HG02870 (cell line): ENCODE measurements around the gene BRD4.

Experiments
- ATAC-seq: cut with Tn5 transposase; IDR thresholded peaks from one replicate; pipeline ENCODE4 v1.9.1; 2021; ENCODE audit warnings: mild to moderate bottlenecking, moderate library complexity; ENCODE audit not compliant: unreplicated experiment

BRD4 gene

DNA sequence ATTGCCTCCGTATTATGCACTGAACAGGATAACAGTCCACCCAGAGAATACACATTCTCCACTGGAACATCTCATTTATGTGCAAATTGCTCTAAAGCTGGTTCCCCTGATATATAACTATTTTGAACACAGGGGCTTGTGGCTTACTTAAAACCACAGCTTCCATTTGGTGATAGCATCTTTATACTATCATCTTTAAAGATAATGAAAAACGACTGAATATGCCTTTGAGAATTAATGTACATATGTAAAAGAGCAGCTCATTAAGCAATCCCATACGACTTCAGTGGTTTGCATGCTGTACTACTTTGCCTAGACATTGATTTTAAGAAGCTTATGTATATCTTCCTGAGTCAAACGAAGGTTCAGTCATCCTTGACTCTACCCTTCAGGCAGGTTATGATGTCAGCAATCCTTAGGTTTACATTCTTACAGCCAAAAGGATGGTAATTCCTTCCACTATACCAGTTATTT is 40.8 kb downstream of the BRD4 start:
- no peak for ATAC-seq

DNA sequence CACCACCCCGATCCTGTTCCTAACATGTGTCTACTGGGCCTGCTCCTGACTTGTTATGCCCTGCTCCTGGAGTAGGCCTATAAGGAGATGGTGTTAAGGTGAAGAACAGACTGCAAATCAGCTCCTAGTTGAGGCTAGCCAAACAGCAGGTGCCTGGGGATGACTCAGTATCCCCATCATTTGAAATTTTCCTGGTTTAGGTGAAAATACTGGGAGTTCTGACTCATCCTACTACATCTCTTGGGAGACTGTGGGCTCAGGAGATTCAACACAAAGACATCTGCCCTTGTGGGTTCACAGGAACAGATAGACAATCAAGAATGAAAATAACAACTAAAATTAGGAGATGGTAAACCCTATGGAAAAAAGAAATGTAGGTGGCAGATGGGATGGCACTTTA is 41.2 kb downstream of the BRD4 start:
- ATAC-seq = no peak

DNA sequence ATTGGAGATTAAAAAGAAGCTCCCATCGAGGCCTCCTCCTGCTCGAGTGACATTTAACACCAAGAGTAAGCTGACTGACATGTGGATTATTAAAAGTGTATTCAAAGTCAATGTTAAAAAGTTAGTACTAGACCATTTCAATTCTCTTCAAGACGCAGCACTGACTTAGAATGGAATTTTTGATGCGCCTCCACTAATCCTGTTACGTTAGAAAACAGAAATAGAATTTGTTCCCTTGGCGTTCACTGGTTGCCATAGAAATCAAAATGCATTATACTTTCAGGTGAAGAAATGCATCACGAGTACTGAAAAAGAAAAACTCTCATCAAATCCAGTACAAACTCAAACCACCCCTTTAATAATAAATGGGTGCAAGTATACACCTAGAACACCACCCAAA is 42.2 kb downstream of the BRD4 start:
- no peak for ATAC-seq

DNA sequence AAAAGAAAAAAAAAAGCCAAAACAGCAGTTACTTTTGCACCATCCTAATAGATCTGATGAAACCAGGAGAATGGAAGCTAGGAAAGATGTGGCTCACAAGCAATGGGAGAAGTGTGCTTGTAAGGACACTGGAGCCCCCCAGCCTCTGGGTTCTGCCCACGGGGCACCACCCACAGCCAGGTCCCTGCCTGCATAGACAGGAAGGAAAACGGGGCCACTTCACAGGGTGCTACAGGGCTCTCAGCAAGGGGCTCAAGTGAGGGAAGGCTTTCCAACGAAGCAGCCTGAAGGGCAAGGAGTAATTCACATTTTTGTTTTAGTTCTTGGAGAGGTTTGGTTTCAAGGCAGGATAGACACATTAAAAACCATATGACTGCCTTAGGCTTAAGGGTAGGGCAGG is 42.7 kb downstream of the BRD4 start:
- no peak for ATAC-seq

DNA sequence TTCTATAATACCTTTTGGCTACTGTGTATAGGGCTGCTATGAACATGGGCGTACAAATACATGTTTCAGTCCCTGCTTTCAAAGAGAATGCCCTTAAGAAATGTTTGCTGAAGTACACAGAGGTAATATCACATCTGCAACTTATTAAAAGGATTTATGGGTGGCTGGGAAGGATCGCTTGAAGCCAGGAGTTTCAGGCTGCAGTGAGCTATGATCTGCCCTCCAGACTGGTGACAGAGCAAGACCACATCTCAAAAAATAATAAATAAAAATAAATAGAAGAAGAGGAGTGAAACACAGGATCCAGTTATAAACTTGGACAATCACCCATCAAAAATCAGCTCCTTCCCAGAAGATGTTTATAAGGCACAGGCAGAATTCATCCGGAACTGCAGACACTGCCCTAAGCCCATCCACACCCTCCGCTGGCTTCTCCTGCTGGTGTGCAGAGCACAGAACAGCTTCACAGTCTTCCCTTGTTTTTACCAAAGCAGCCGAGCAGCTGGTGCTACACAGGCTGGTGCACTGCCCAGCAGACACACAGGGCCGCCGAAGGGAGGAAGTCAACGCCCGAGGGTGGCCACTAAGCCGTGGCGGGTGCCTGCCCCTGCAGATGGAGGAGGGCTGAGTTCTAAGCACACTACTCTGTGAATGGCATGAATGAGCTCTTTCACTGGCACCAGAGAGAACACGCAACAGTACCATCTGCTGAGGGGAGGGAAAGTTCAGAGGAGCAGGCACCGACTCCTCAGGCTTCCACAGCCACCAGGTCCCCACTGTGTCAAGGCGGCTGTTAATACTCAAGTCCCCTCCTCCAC is 44.0 kb downstream of the BRD4 start:
- no peak for ATAC-seq

DNA sequence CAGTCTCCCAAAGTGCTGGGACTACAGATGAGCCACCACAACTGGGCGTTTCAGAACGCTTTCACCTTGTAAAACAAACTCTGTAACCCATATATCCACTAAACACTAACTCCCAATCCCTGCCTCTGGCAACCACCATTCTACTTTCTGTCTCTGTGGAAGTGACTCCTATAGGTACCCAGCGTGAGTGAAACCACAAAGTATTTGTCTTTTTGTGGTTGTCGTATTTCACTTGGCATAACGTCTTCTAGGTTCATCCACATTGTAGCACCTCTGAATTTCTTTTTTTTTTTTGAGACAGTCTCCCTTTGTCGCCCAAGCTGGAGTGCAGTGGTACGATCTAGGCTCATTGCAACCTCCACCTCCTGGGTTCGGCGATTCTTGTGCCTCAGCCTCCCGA is 44.8 kb downstream of the BRD4 start:
- ATAC-seq = no peak

DNA sequence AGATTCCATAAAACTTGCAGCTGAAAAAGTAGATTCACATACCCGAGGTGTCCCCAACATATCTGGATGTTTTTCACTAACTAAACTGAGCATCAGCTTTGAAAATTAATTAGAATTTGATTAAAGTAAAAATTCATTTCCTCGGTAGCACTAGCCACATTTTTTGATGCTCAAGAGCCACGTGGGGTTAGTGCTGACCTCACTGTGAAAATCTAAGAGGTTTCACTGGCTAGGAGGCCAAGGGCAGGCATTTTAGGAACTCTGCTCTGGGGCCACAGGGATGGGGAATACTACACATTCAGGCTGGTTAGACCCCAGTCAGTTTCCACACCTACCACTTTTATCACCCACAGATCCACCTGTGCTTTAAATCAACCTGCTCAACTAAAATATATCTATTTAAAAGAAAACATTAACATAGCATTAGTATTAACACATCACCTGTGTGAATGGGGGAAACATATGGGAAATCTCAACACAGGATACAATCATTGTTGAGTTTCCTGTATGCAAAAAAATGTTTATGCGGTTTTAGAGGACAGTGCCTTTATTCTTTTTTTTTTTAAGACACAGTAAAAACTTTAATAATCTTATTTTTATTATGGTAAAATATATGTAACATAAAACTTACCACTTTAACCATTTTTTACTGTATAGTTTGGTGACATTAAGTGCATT is 45.5 kb downstream of the BRD4 start:
- no peak for ATAC-seq

DNA sequence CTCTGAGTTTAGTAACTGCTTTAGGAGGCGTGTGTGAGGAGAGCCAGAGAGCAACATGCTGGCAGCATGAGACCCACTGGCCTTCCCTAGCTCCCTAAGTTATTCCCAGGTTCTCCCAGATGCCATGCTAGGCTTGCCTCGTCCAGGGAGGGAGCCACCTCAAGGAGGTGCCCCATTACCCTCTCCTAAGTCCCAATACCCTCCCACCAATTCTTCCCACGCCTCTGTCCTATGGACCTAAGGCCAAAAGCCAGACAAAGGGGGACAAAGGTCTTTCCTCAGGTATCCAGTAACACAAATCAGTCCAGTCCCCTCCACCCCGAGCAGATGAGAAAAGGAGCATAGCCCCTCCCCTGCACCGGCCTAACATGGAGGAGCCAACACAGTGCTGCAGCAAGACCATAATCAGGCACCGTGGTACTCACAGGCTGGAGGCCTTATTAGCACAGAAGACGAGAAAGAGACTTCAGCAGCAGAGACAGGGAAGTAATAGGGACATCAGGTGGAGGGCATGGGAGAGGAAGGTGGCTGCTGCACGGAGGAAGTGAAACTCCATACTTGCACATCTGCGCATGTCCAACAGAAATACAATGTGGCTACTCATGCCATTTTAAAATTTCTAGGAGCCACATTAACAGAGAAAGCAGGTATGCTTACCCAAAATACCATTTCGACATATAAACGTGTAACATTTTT is 46.3 kb downstream of the BRD4 start:
- ATAC-seq = no peak

DNA sequence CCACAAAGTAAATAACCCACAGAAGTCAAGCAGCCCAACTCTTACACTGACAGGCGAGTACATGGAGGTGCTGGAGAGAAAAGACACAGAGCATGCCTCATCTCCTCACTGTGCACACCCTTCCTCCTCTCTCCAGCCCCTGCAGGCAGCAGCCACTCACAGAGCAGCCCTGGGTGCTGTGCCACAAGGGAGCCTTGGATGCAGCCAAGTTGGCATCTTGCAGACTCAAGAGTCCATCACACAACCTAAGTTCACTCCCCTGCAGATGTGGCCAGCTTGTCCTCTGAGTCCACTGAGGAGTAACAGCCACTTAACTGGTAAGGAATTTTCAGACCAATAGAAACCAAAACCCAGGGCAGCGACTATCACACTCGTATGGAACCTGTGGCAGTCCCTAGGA is 47.4 kb downstream of the BRD4 start:
- ATAC-seq = no peak

DNA sequence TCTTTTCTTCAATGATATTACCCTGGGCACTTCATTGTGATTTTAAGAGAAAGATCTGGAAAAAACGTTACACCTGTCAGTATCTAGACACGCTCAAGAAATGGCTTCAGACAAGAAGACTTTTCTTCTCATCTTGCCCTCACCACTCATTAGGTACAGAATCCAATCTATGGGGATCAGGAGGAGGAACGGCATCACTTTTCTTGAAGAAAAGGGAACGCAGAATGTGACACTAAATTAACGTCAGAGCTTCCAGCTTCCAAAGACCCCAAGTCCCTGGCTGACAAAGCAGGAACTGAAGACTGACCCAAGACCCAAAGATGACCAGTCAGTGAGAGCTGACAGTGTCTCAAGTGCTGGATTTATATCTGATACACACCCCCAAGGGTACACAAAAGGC is 48.2 kb downstream of the BRD4 start:
- ATAC-seq = no peak

DNA sequence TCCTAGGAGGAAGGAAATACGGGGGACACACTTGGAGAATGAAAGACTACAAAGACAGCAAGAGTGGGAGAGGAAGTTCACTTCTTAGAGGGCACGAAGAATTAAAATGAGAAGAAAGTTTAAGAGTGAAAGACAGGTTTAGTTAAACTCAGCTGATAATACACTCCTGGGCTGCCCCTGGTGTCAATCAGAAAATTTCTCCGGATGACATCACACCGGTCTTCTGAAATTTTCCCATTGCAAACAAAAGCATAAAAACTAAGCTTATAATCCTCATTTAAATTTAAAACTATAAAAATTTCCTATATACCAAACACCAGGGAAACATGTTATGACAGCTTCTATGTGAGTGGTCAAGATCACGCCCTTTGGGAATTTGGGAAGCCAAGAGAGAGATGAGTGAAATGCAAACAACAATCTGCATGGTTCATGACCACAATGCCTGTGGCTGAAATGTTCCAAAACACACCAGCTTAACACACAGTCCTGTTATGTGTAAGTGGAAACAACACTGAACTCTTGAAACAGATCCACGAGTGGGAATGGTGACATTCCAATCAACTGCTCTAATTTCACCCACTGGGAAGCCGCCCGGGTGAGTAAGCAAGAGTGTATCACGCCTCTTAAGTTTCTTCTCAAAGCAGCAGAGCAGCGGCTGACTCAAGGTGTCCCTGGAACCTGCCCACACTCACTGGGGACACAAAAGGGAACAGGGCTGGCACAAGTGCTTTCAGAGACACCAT is 49.0 kb downstream of the BRD4 start:
- no peak for ATAC-seq

DNA sequence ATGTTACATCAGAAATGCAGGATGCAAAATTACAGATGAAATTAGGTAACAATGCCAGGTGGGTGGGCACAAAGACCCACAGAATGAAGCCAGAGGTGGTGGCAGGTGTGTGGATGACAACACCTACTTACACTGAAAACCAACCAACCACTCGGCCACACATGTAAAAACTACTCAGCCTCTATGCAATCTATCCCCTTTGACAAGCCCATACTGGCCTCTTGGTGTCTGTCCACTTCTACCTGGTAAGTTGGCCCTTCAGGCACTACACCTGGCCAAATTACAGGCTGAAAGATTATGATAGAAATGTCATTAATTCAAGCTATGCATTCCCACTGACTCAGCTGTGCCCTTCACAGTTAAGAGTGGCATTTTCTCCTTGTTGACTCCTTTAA is 50.0 kb downstream of the BRD4 start:
- no peak for ATAC-seq

DNA sequence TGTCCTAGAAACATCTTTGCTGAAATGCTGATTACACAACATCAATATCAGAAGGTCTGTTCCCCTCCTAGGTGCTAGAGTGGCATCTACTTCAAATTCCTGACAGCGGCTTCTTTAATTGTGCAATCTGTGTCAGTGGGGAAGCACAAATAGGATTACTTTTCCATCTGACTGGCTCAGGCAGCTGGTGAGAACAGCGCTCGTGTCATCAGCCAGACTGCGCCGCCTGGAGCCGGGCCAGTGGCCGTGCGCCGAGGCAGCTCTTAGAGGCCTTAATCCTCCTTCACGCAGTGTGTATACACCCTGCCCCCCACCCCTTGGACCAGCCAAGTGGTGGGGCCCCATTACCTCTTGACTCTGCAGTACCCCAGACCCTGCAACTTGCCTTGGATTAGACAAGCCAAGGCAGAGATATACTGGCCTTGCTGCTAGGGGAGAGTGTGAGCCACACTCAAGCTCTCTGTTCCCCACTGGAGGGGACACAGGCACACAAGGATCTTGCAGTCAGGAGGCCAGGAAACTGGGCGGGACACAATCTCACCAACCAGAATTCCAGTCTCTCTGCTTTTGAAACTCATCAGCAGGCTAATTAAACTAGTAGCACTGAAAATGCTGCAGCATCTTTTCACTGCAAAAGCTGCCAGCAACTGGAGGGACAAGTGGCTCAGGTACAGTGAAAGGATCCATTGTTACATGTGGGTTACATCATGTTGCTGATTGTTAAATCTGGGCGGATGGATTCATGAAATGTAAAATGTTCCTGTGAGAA is 51.2 kb downstream of the BRD4 start:
- no peak for ATAC-seq

DNA sequence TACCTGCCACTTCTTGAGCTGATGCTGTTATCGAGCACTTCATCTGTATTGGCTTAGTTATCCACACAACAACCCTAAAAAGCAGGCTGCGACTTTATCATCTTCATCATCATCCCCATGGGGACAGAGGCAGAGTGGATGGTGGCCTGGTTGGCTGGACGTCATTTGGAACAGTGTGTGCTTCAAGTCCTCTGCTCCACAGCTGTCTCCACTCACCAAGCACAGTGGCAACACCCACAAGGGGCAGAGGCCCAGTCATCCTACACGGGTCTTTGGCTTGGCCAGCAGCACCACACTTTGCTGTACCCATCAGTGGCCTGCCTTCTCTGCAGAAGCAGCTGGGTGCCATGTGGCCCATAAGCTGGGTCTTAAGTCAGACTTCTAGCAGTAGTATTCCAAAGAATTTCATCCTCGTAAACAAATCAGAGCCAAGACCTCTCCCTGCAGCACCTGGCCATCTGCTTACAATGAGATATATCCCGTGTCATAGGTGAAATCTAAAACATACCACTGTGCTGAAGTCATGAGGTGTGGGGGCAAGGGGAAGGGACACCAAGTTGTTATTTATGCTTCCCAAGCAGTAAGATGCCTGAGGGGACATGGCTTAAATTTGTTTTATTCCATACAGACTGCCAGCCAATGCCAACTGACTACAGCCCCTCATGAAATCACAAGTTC is 52.2 kb downstream of the BRD4 start:
- no peak for ATAC-seq

DNA sequence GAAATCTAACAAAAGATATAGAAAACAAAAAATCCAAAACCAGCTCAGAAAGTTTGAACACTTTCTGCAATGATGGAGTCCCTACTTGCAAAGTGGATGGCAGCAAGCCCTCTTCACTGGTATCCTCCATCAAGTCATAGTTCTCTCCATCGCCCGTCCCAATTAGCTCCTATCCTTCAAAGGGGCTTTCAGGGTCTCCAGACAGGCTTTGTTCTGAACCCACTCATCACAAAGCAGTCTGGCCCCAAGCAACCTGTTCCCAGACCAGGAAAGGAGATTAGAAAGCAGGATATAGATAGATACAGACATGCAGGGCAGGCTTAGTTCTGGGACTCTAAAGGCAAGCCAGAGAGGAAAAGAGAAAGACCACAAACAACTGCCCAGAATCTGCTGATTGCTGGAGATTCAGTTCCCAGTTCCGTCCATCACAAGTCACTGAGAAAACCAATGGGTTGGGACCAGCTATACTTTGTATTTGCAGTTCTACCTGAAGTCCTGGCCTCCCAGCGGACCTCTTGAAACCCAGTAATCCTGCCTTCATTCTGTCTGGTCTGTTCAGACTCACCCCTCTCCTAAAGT is 52.9 kb downstream of the BRD4 start:
- no peak for ATAC-seq

DNA sequence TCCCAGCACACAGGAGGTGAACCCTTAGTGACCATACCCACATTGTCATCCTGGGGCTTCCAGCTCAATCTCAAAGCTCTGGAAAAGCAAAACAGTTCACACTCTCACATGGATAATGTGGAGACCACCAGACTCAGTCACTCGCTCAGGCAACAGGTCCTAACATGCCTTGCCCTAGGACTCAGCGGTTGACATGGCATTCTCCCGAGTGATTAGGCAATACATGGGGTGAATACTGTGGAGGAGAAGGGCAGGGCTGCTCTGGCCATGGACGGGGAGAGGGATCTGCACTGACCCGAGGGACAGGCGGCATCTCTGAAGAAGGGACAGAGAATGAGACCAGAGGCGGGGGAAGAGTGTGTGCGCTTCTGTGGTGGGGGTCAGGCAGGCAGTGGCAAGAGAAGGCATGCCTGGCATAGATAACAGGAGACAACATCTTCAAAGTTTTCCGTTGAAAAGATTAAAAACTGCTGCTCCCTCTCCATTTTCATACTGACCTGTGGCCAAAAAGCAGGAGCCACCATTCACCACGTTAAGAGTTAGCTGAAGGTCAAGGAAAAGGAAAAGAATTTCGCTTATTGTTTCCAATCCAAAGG is 55.6 kb downstream of the BRD4 start:
- ATAC-seq = no peak

DNA sequence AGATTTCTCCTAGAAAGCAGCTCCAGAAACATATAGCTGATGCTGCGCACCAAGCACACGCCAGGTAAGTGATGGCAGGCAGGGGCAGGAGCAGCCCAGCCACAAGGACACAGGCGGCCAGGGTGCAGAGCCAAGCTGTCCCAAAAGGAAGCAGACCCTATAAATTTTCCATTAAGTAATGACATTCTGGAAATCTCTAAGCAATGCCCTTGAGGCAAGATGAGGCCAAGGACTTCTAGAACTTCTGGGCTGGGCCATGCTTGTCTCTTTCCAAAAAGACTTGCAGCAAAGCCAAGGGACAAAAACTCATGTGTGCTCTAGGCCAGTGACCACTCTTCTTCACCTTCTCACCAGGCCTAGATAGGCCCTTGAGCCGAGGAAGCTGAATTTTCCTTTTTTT is 57.9 kb downstream of the BRD4 start:
- no peak for ATAC-seq

DNA sequence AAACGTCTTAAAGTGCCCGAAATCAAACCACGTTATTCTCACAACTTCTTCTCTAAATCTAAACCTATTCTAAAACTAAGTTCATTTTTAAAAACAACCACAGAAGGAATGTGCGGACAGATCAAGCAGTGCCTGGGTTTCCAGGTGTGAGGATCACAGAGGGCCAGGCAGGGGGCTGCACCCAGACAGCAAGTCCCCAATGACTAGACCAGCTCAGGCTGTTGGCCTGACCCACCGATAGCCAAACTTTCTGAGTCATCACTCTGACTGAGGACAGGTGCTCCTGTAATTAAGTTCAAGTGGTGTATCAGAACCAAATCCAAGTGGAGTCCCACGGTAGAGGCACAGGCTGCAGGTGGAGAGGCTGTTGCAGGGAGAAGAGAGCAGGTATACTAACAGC is 62.5 kb downstream of the BRD4 start:
- no peak for ATAC-seq

DNA sequence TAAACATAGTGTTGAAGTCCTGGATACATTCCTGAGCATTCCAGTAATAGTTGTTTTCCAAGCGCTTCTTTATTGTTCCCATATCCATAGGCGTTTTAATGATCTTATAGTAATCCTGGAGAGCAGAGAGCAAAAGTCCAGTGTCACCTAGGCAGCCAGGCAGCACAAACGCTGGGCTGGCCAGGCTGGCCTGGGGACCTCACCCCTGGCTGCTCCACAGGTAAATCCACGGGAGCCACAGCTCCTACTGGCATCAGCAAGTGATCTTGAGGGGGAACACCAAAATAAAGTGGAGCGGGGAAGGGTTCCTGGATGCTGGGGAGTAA is 63.4 kb downstream of the BRD4 start:
- no peak for ATAC-seq
